Panc1 (cell line): Measurements from ENCODE around the gene ITSN2. TPM values are rescaled to one million over a fixed set of nuclear protein-coding genes. Genes with fewer than 3 reads are reported as not detected.

Source experiments
- ATAC-seq: fragments of 200-7000 bp; cut with Tn5 transposase; 2 replicates; pipeline ENCODE4 v1.9.1; 2020; ENCODE audit warnings: mild to moderate bottlenecking, moderate library complexity
- BruUV-seq: library from RNA; stranded (reverse); fragments of 400-500 nt; replicated peaks from 2 replicates; lab custom pipeline; 2021; lab: Mats Ljungman, UMichigan
- CTCF ChIA-PET: fragments of 300-600 bp; sonication (Branson Sonifier 250); formaldehyde crosslinking; loops from one replicate; lab custom pipeline; 2022; ENCODE audit warnings: antibody characterized with exemption; lab: Charles Lee
- POLR2A ChIA-PET: fragments of 300-600 bp; sonication (Branson Sonifier 250); formaldehyde crosslinking; loops from one replicate; lab custom pipeline; 2022; ENCODE audit warnings: antibody characterized with exemption; lab: Charles Lee
- DNase-seq: peaks from one replicate; pipeline ENCODE4 v3.0.0-alpha.2; 2010; ENCODE audit warnings: low read depth, low spot score
- H3K27ac ChIP-seq: 2 replicates; pipeline ENCODE4 v1.5.1; 2011; ENCODE audit warnings: mild to moderate bottlenecking, low read length, inconsistent platforms
- H3K27me3 ChIP-seq: fragments of 200-500 bp; sonication (Bioruptor generic); 2 replicates; pipeline ENCODE4 v1.6.0; 2014; ENCODE audit warnings: low read length, inconsistent platforms; ENCODE audit not compliant: control insufficient read depth, insufficient read depth
- H3K36me3 ChIP-seq: fragments of 200-500 bp; sonication (Bioruptor generic); 2 replicates; pipeline ENCODE4 v1.5.1; 2014; ENCODE audit warnings: inconsistent platforms, mild to moderate bottlenecking, low read length, moderate library complexity; ENCODE audit not compliant: control insufficient read depth, insufficient read depth
- H3K4me1 ChIP-seq: 2 replicates; pipeline ENCODE4 v1.5.1; 2011; ENCODE audit warnings: inconsistent platforms, mild to moderate bottlenecking, low read length, moderate library complexity; ENCODE audit not compliant: control insufficient read depth, insufficient read depth
- H3K4me3 ChIP-seq, 2 experiments: 2 replicates each; pipeline ENCODE4 v1.5.1; 2011 to 2012; ENCODE audit warnings: low read depth in 2 of 2, low read length in 2 of 2, mild to moderate bottlenecking in 2 of 2, inconsistent platforms in 1 of 2, moderate library complexity in 1 of 2
- H3K9me3 ChIP-seq: fragments of 200-500 bp; sonication (Bioruptor generic); 2 replicates; pipeline ENCODE4 v1.5.1; 2014; ENCODE audit warnings: low read depth, mild to moderate bottlenecking, inconsistent platforms, low read length, moderate library complexity; ENCODE audit not compliant: control insufficient read depth, insufficient read depth
- POLR2AphosphoS5 ChIP-seq: IDR thresholded peaks from 2 replicates; pipeline ENCODE4 v1.6.1; 2012; ENCODE audit warnings: mild to moderate bottlenecking, low read depth, low read length, moderate library complexity
- SIN3A ChIP-seq: IDR thresholded peaks from 2 replicates; pipeline ENCODE4 v1.6.1; 2012; ENCODE audit warnings: low read depth, mild to moderate bottlenecking, low read length, moderate library complexity, borderline replicate concordance; ENCODE audit not compliant: insufficient read depth
- TCF7L2 ChIP-seq: IDR thresholded peaks from 2 replicates; pipeline ENCODE4 v1.6.1; 2011; ENCODE audit warnings: mild to moderate bottlenecking, low read depth, low read length, inconsistent platforms
- in situ Hi-C: cut with HindIII; loops from 2 replicates; pipeline ENCODE4 v1.10.0; 2016; ENCODE audit warnings: low sequenced_read_pairs, low pct_unique_long_range_greater_than_20kb
- intact Hi-C: fragments of 100-400 bp; cut with micrococcal nuclease; formaldehyde crosslinking; loops from one replicate; pipeline ENCODE4 v1.10.0; 2022; ENCODE audit not compliant: unreplicated experiment
- total RNA-seq: library from RNA; stranded (reverse); gene quantifications from one replicate; pipeline ENCODE4 v1.2.1, GENCODE V29; 2021; ENCODE audit not compliant: unreplicated experiment
- TF ChIP-seq, protein P1 (sequence below), 2 experiments: IDR thresholded peaks; 2 replicates each; pipeline ENCODE4 v1.6.1; 2011 to 2012; ENCODE audit warnings: low read depth in 2 of 2, control low read depth in 1 of 2, low read length in 1 of 2, mild to moderate bottlenecking in 1 of 2, moderate library complexity in 1 of 2; ENCODE audit not compliant: insufficient read depth in 1 of 2
- TF ChIP-seq, protein P2 (sequence below): fragments of 450-650 bp; IDR thresholded peaks from 2 replicates; pipeline ENCODE4 v1.5.1; 2017; ENCODE audit warnings: mild to moderate bottlenecking

ITSN2 gene
- total RNA-seq, 1 experiment from 2014 or later, result 57.7 TPM

DNA sequence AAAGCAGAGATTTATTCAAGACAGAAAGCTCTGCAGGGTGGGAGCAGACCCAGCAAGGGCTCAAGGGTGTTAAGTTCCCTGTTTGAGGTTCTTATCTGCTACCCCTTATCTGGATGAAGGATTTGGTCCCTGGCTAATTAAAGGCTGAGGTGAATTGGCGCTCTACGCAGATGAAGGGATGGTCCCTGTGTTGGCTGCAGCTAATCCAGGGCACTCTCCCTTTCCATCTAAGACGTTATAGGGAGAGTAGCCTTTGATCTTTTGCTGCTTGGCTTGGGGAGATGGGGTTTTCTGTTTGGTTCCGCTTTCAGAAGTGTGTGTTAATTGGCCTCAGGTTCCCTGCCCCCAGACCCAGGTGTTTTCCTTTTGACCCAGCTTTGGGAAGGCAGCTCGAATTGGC is 168.5 kb downstream of the ITSN2 start:
- POLR2A ChIA-PET, result no interaction called here
- in situ Hi-C loops, result no loop called here
- H3K9me3 ChIP-seq, result no peaks in the 10 kb centered on the region

DNA sequence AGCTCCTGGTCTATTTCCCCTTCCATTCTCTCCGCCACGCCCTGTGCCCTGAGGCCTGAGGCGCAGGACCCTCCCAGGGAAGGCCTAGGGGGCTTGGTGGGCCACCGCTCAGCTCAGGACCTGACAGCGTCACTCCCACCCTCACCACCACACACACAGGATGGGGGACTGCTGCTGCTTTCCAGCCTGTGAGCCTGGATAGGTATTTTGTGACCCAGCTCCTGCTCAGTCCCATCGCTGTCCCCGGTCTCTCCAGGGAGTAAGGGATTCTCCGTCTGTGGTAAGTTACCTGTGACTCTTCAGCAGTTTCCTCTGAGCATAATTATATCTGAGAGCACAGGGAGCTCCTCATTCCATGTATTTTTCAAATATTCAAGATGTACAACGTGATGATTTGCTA is 169.2 kb downstream of the ITSN2 start:
- BruUV-seq, result no TSS peak
- DNase-seq, result no peak
- no peak for ATAC-seq
- Histone ChIP-seq H3K27ac (no peak overlapping the region), H3K36me3 (no peaks in the 10 kb centered on the region), H3K4me1 (no peaks in the 10 kb centered on the region), H3K9me3 (no peaks in the 10 kb centered on the region), H3K4me3 (no peak overlapping the region), H3K27me3 (no peaks in the 10 kb centered on the region)
- CTCF ChIA-PET, result no interaction called here
- POLR2A ChIA-PET, result no interaction called here
- intact Hi-C loops, result no loop called here
- no peak for TF ChIP-seq TCF7L2
- no peak for TF ChIP-seq SIN3A
- no peak for TF ChIP-seq POLR2AphosphoS5
- TF ChIP-seq, protein P1, sequence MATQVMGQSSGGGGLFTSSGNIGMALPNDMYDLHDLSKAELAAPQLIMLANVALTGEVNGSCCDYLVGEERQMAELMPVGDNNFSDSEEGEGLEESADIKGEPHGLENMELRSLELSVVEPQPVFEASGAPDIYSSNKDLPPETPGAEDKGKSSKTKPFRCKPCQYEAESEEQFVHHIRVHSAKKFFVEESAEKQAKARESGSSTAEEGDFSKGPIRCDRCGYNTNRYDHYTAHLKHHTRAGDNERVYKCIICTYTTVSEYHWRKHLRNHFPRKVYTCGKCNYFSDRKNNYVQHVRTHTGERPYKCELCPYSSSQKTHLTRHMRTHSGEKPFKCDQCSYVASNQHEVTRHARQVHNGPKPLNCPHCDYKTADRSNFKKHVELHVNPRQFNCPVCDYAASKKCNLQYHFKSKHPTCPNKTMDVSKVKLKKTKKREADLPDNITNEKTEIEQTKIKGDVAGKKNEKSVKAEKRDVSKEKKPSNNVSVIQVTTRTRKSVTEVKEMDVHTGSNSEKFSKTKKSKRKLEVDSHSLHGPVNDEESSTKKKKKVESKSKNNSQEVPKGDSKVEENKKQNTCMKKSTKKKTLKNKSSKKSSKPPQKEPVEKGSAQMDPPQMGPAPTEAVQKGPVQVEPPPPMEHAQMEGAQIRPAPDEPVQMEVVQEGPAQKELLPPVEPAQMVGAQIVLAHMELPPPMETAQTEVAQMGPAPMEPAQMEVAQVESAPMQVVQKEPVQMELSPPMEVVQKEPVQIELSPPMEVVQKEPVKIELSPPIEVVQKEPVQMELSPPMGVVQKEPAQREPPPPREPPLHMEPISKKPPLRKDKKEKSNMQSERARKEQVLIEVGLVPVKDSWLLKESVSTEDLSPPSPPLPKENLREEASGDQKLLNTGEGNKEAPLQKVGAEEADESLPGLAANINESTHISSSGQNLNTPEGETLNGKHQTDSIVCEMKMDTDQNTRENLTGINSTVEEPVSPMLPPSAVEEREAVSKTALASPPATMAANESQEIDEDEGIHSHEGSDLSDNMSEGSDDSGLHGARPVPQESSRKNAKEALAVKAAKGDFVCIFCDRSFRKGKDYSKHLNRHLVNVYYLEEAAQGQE (IDR thresholded peaks at IDR 0.05; ENCODE audit: insufficient read depth in 1 of 2, low read depth in 2 of 2, low read length in 1 of 2), result no peak
- TF ChIP-seq, protein P2, sequence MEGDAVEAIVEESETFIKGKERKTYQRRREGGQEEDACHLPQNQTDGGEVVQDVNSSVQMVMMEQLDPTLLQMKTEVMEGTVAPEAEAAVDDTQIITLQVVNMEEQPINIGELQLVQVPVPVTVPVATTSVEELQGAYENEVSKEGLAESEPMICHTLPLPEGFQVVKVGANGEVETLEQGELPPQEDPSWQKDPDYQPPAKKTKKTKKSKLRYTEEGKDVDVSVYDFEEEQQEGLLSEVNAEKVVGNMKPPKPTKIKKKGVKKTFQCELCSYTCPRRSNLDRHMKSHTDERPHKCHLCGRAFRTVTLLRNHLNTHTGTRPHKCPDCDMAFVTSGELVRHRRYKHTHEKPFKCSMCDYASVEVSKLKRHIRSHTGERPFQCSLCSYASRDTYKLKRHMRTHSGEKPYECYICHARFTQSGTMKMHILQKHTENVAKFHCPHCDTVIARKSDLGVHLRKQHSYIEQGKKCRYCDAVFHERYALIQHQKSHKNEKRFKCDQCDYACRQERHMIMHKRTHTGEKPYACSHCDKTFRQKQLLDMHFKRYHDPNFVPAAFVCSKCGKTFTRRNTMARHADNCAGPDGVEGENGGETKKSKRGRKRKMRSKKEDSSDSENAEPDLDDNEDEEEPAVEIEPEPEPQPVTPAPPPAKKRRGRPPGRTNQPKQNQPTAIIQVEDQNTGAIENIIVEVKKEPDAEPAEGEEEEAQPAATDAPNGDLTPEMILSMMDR, result no peak
- in situ Hi-C loops, result no loop called here

More for the DNA sequence above, 168.5 kb downstream of the ITSN2 start:
- no peaks in the 10 kb centered on the region for H3K4me1 ChIP-seq
- intact Hi-C loops, result no loop called here
- CTCF ChIA-PET, result no interaction called here
- ATAC-seq, result no peak
- DNase-seq, result no peak
- no peak overlapping the region for H3K4me3 ChIP-seq
- no peak overlapping the region for H3K27ac ChIP-seq
- no peak for TF ChIP-seq SIN3A
- TF ChIP-seq, protein P1 (IDR thresholded peaks at IDR 0.05; ENCODE audit: insufficient read depth in 1 of 2, low read depth in 2 of 2, low read length in 1 of 2), result no peak
- TF ChIP-seq, protein P2, result no peak
- no peak for TF ChIP-seq TCF7L2
- no peak for TF ChIP-seq POLR2AphosphoS5
- no peaks in the 10 kb centered on the region for H3K27me3 ChIP-seq
- BruUV-seq, result no TSS peak
- H3K36me3 ChIP-seq, result no peaks in the 10 kb centered on the region
